ENCODE data around the gene MAML2.

MAML2 gene

DNA sequence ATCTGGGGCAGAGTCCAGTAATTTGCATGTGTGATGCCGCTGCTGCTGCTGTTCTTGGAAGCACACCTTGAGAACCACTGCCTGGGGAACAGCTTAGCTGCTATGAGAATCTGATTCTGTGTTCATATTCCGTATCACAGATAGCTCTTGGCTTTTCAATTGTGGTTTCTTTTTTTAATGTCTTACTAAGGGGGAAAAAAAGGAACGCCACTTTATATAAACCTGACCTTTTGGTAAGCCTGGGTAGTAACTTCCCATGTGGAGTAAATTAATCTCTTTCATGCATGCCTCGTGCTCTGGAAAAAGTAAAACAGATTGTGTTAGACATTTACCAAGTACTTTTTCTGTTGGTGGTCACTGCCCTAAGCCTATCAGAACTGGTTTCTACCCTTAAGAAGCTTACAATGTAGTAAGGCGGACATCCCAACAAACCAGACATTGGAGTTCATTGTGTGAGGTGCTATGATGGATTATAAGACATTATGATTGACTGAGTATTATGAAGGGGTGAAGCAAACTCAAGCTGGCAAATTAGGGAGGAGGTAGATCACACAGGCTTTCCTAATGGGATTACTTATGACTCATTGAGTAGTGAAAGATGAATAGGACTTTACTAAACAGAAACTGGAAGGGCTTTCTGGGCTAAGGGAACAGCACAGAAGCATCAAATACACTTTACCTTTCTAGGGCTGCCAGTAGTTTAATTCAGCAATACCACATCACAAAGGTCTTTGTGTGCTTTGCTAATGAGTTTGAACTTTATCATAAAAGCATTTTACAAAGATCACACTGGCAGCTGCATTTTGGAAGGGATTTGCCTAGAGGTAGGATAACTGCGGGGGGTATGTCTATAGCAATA, 64.7 kb downstream of the MAML2 start:
- TF ChIP-seq, protein P1, sequence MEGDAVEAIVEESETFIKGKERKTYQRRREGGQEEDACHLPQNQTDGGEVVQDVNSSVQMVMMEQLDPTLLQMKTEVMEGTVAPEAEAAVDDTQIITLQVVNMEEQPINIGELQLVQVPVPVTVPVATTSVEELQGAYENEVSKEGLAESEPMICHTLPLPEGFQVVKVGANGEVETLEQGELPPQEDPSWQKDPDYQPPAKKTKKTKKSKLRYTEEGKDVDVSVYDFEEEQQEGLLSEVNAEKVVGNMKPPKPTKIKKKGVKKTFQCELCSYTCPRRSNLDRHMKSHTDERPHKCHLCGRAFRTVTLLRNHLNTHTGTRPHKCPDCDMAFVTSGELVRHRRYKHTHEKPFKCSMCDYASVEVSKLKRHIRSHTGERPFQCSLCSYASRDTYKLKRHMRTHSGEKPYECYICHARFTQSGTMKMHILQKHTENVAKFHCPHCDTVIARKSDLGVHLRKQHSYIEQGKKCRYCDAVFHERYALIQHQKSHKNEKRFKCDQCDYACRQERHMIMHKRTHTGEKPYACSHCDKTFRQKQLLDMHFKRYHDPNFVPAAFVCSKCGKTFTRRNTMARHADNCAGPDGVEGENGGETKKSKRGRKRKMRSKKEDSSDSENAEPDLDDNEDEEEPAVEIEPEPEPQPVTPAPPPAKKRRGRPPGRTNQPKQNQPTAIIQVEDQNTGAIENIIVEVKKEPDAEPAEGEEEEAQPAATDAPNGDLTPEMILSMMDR (IDR thresholded peaks at IDR 0.05; ENCODE audit: low read depth, low read length): no peak

DNA sequence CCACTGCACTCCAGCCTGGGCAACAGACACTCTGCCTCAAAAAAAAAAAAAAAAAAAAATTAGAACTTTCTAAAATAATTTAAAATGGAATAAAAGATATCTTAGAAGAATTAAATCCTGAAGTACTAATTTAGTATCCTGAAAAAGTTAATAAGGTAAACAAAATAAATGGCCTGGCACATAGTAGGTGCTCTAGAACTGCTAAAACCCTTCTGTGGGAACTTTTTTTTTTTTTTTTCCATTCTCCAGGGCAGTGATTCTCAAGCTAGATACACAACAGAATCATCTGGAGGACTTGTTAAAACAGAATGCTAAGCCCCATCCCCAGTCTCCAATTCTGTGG, 65.3 kb downstream of the MAML2 start:
- TF ChIP-seq, protein P1 (IDR thresholded peaks at IDR 0.05; ENCODE audit: low read depth, low read length): no peak
- no peak overlapping the region for H3K4me3 ChIP-seq (ENCODE audit: low read depth, low read length)

More for the DNA sequence above, 64.7 kb downstream of the MAML2 start:
- no peak overlapping the region for H3K4me3 ChIP-seq (ENCODE audit: low read depth, low read length)

DNA sequence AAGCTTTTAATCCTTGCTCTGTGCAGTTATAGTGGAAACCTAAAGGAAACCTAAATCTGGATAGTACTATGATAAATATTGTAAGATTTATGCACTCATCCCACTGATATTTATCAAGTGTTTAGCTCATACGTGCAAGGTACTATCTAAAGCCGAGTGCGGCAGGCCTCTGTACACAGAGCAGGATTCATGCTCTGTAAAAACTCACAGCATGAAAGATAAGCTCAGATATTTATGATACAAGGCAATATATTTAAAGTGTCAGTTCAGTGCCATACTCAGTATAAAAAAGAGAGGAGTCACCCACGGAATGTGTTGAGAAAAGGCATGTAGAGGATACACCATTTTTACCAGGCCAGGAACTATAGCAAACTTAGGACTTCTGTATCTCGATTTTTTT, 66.2 kb downstream of the MAML2 start:
- H3K4me3 ChIP-seq (ENCODE audit: low read depth, low read length): no peak overlapping the region
- TF ChIP-seq, protein P1 (IDR thresholded peaks at IDR 0.05; ENCODE audit: low read depth, low read length): no peak

DNA sequence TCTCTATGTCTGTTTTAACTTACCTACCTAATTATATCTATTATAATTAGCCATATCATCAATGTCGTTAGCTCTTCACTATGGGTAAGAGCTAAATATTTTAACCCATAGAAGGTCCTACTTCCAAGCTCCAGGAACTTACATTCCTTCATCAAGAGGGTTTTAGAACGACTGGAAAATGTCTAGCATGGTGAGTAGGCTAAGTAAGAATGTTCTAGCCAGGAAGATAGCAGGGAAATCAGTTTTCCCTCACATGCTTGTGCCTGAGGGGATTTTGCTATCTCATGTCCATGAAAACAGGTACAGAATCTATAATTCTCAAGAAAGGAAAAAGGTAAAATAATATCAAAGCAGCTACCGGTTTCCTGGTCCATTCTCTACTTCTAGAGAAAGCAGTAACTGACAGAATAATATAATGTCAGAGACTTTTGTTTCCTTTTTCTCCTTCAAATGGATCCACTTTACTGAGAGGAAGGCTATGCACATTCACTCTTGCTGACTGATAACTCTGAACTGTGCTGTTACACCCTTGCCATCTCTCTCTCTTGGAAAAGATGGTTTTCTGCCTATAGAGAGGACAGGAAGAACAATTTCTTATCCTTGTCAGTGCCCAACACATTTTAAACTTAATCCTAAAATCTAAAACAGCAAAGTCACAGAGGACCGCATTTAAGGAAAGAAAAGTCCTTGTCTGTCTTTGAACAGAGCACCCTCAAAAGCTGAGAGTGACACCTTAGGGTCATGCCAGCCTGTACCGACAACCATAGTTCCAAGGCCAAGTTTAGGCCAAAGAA, 67.0 kb downstream of the MAML2 start:
- no peak overlapping the region for H3K4me3 ChIP-seq (ENCODE audit: low read depth, low read length)
- TF ChIP-seq, protein P1 (IDR thresholded peaks at IDR 0.05; ENCODE audit: low read depth, low read length): no peak

DNA sequence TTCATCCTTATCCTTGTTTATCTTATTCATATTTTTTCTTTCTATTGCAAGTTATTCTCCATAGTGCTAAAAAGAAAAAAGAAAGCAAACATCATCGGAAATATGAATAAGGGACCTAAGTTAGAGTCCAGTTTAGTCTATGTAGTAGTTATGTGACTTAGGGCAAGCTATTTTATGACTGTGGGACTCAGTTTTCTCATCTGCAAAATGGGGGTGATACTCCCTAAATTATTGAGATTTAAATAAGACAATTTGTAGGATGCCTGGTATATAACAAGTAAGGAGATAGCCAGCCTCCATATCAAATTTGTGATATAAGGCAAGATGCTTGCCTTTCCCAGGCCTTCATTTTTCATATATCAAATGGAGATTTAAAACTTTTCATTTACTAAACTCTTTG, 69.5 kb downstream of the MAML2 start:
- no peak overlapping the region for H3K4me3 ChIP-seq (ENCODE audit: low read depth, low read length)
- TF ChIP-seq, protein P1 (IDR thresholded peaks at IDR 0.05; ENCODE audit: low read depth, low read length): no peak

DNA sequence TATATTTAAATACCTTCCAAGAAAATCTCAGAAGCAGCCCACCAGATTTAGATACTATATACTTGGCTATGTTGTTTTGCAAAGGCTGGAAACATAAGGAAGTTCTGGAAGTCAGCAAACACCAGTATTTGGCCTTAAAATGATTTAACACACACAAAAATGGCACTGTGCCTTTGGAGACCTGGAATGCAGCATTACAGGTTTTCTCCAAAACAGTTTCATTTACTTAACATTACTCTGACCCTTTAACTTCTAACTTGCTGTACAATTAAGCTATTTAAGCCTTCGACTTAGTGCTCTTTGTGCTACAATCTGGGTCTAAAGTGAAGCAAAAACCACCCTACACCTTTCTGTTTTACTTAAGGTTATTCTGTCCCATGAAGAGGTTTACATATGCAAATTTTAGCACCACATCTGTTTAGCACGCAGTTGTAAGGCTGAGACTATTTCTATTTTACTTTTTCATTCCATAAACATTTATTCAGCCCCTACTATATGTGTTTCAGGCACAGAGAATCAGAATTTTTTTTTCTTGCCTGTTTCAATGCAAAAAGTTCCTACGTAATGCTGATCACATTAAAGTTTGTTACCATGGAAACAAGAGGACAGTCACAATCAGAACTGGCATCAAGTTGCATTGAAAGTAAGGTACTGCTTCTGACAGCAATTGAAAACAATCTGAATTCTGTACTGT, 70.3 kb downstream of the MAML2 start:
- TF ChIP-seq, protein P1 (IDR thresholded peaks at IDR 0.05; ENCODE audit: low read depth, low read length): no peak
- no peak overlapping the region for H3K4me3 ChIP-seq (ENCODE audit: low read depth, low read length)

Measured in WI38 (cell line).